Hepatocyte (in vitro differentiated cells): ENCODE data around the gene CDK5. TPM values are rescaled to one million over a fixed set of nuclear protein-coding genes. Genes with fewer than 3 reads are reported as not detected.

Experiments used
- DNase-seq: peaks from one replicate; pipeline ENCODE4 v3.0.0-alpha.2; 2016; ENCODE audit warnings: low spot score
- H2AFZ ChIP-seq: fragments of 200-600 bp; sonication (generic); 2 replicates; pipeline ENCODE4 v1.6.0; 2016; ENCODE audit warnings: antibody characterized with exemption, mild to moderate bottlenecking
- H3K27ac ChIP-seq: fragments of 200-600 bp; sonication (generic); 2 replicates; pipeline ENCODE4 v1.5.1; 2016; ENCODE audit warnings: mild to moderate bottlenecking
- H3K27me3 ChIP-seq: fragments of 200-600 bp; sonication (generic); 2 replicates; pipeline ENCODE4 v1.6.1; 2016
- H3K36me3 ChIP-seq: fragments of 200-600 bp; sonication (generic); replicated peaks from 2 replicates; pipeline ENCODE4 v1.5.1; 2016; ENCODE audit warnings: low read depth; ENCODE audit not compliant: insufficient read depth
- H3K4me1 ChIP-seq: fragments of 200-600 bp; sonication (generic); 2 replicates; pipeline ENCODE4 v1.5.1; 2016; ENCODE audit warnings: mild to moderate bottlenecking, moderate library complexity; ENCODE audit not compliant: insufficient read depth
- H3K4me2 ChIP-seq: fragments of 200-600 bp; sonication (generic); 2 replicates; pipeline ENCODE4 v1.6.0; 2016
- H3K4me3 ChIP-seq: fragments of 200-600 bp; sonication (generic); 2 replicates; pipeline ENCODE4 v1.5.1; 2016; ENCODE audit warnings: mild to moderate bottlenecking
- H3K79me2 ChIP-seq: fragments of 200-600 bp; sonication (generic); 2 replicates; pipeline ENCODE4 v1.6.0; 2017; ENCODE audit warnings: mild to moderate bottlenecking
- H3K9me2 ChIP-seq: fragments of 200-600 bp; sonication (generic); replicated peaks from 2 replicates; pipeline ENCODE4 v1.6.0; 2017; ENCODE audit warnings: mild to moderate bottlenecking; ENCODE audit not compliant: insufficient read depth
- H3K9me3 ChIP-seq: fragments of 200-600 bp; sonication (generic); 2 replicates; pipeline ENCODE4 v1.5.1; 2016; ENCODE audit warnings: low read depth, mild to moderate bottlenecking
- H4K20me1 ChIP-seq: fragments of 200-600 bp; sonication (generic); 2 replicates; pipeline ENCODE4 v1.6.0; 2016; ENCODE audit warnings: mild to moderate bottlenecking; ENCODE audit not compliant: insufficient read depth, poor library complexity, severe bottlenecking
- CTCF ChIP-seq: fragments of 200-600 bp; sonication (generic); IDR thresholded peaks from 2 replicates; pipeline ENCODE4 v1.5.1; 2016; ENCODE audit warnings: antibody characterized with exemption, mild to moderate bottlenecking; ENCODE audit not compliant: poor library complexity
- EZH2 ChIP-seq: fragments of 200-600 bp; sonication (generic); IDR thresholded peaks from 2 replicates; pipeline ENCODE4 v1.6.1; 2016; ENCODE audit warnings: antibody characterized with exemption, mild to moderate bottlenecking, borderline replicate concordance
- EZH2phosphoT487 ChIP-seq: fragments of 200-600 bp; sonication (generic); IDR thresholded peaks from one replicate; pipeline ENCODE4 v1.6.1; 2018; ENCODE audit warnings: antibody characterized with exemption, mild to moderate bottlenecking, low read depth, moderate library complexity; ENCODE audit not compliant: unreplicated experiment, severe bottlenecking
- WGBS: methylation state at CpG from one replicate; pipeline ENCODE4 v1.1.6; 2016; ENCODE audit warnings: low lambda C conversion rate; ENCODE audit errors: missing lambda C conversion rate; 5-methylcytosine and 5-hydroxymethylcytosine counted together
- polyA plus RNA-seq: library from polyadenylated mRNA; unstranded; fragments of >200 nt; fragmentation: Nextera tagmentation; extraction: Ambion mirVana; gene quantifications from 2 replicates; pipeline ENCODE4 v1.2.1, GENCODE V29; 2016
- total RNA-seq: library from RNA; depleted of rRNA; stranded (reverse); fragments of >200 nt; gene quantifications from 2 replicates; pipeline ENCODE4 v1.2.3, GENCODE V29; 2014

Gene CDK5
- total and polyA plus RNA-seq, 2 experiments from 2014 or later = 17.4 to 29.4 TPM

GRCh38 chr7:151035902-151036301 is 21.8 kb downstream of the CDK5 start:
- TF ChIP-seq EZH2phosphoT487 (no peak), EZH2 (no peak), CTCF (no peak)
- no peaks in the 10 kb centered on the region for H3K36me3 ChIP-seq
- 93% methylated on average over 17 of the region's 17 CpGs for WGBS
- no peaks in the 10 kb centered on the region for H3K9me2 ChIP-seq
- H2AFZ ChIP-seq = no peak overlapping the region
- no peaks in the 10 kb centered on the region for H3K27me3 ChIP-seq
- no peak overlapping the region for H3K27ac ChIP-seq
- no peak for DNase-seq
- H3K9me3 ChIP-seq = no peaks in the 10 kb centered on the region
- H3K4me2 ChIP-seq = no peak overlapping the region
- H3K4me1 ChIP-seq = peaks cover 16% of the 10 kb centered on the region
- no peaks in the 10 kb centered on the region for H4K20me1 ChIP-seq
- no peak overlapping the region for H3K4me3 ChIP-seq
- H3K79me2 ChIP-seq = no peaks in the 10 kb centered on the region

GRCh38 chr7:151035026-151035717 is 22.5 kb downstream of the CDK5 start:
- WGBS = 93% methylated on average over 21 of the region's 21 CpGs
- H3K4me2 ChIP-seq = no peak overlapping the region
- DNase-seq = no peak
- H3K36me3 ChIP-seq = no peaks in the 10 kb centered on the region
- no peak overlapping the region for H3K27ac ChIP-seq
- no peaks in the 10 kb centered on the region for H3K9me3 ChIP-seq
- H3K9me2 ChIP-seq = no peaks in the 10 kb centered on the region
- no peaks in the 10 kb centered on the region for H4K20me1 ChIP-seq
- H2AFZ ChIP-seq = no peak overlapping the region
- TF ChIP-seq CTCF (no peak), EZH2 (no peak), EZH2phosphoT487 (no peak)
- H3K79me2 ChIP-seq = peaks cover under 1% of the 10 kb centered on the region
- no peak overlapping the region for H3K4me3 ChIP-seq
- peaks cover 16% of the 10 kb centered on the region for H3K4me1 ChIP-seq
- no peaks in the 10 kb centered on the region for H3K27me3 ChIP-seq

- Histone ChIP-seq H4K20me1 (no peaks in the 10 kb centered on the region), H3K9me2 (no peaks in the 10 kb centered on the region), H3K9me3 (no peaks in the 10 kb centered on the region), H3K79me2 (peaks cover 7% of the 10 kb centered on the region), H3K4me1 (peaks cover 10% of the 10 kb centered on the region), H2AFZ (no peak overlapping the region), H3K4me2 (no peak overlapping the region), H3K27ac (no peak overlapping the region), H3K36me3 (no peaks in the 10 kb centered on the region), H3K27me3 (no peaks in the 10 kb centered on the region), H3K4me3 (no peak overlapping the region)
- no peak for TF ChIP-seq EZH2phosphoT487
- no peak for TF ChIP-seq EZH2
- TF ChIP-seq CTCF = no peak
- DNase-seq = no peak
- 97% methylated on average over 21 of the region's 21 CpGs for WGBS
Observed at GRCh38 chr7:151034312-151035025, 23.2 kb downstream of the CDK5 start.
